HEK293 (cell line): ENCODE results near the gene GABBR2.

Experiments used
- CTCF ChIA-PET: fragments of 350-600 bp; formaldehyde crosslinking; extraction: SDS; loops from one replicate; lab custom pipeline; 2021; ENCODE audit warnings: antibody characterized with exemption; lab: Yijun Ruan, JAX
- POLR2A ChIA-PET: fragments of 300-600 bp; formaldehyde crosslinking; extraction: SDS; loops from one replicate; lab custom pipeline; 2020; ENCODE audit warnings: antibody characterized with exemption, inconsistent platforms; lab: Yijun Ruan, JAX
- H3K27ac ChIP-seq: fragments of 200-500 bp; sonication (Bioruptor generic); 2 replicates; pipeline ENCODE4 v1.5.1; 2014; ENCODE audit warnings: low read depth, low read length, control low read depth, inconsistent platforms; ENCODE audit errors: extremely low read depth
- H3K36me3 ChIP-seq, 2 experiments: fragments of 200-500 bp in 1 of 2; sonication (Bioruptor generic) in 1 of 2; 1 replicate in 1 of 2; 2 replicates in 1 of 2; pipeline ENCODE4 v1.5.1; 2014 to 2017; ENCODE audit warnings: inconsistent platforms in 2 of 2, low read length in 2 of 2; ENCODE audit not compliant: control insufficient read depth in 2 of 2, insufficient read depth in 1 of 2
- H3K4me1 ChIP-seq: fragments of 200-500 bp; sonication (Bioruptor generic); 2 replicates; pipeline ENCODE4 v1.5.1; 2014; ENCODE audit warnings: mild to moderate bottlenecking, low read length, inconsistent platforms; ENCODE audit not compliant: control insufficient read depth, insufficient read depth
- H3K4me3 ChIP-seq: 2 replicates; pipeline ENCODE4 v1.5.1; 2011; ENCODE audit warnings: low read depth, mild to moderate bottlenecking, control low read depth, low read length, moderate library complexity
- H3K9me3 ChIP-seq: fragments of 200-500 bp; sonication (Bioruptor generic); 2 replicates; pipeline ENCODE4 v1.5.1; 2014; ENCODE audit warnings: low read depth, low read length, inconsistent platforms; ENCODE audit not compliant: control insufficient read depth, insufficient read depth
- EGR2 ChIP-seq: fragments of 450-650 bp; formaldehyde crosslinking; IDR thresholded peaks from 2 replicates; pipeline ENCODE4 v1.5.1; 2016; ENCODE audit warnings: low read depth, missing biosample characterization, missing genetic modification characterization
- REPIN1 ChIP-seq: fragments of 450-650 bp; formaldehyde crosslinking; IDR thresholded peaks from 2 replicates; pipeline ENCODE4 v1.5.1; 2017; ENCODE audit warnings: missing biosample characterization, missing genetic modification characterization, low read depth
- TRIM28 ChIP-seq: IDR thresholded peaks from 2 replicates; pipeline ENCODE4 v1.6.1; 2011; ENCODE audit warnings: low read length, control low read depth, borderline replicate concordance
- ZBTB10 ChIP-seq: fragments of 450-650 bp; formaldehyde crosslinking; IDR thresholded peaks from 2 replicates; pipeline ENCODE4 v1.5.1; 2016; ENCODE audit warnings: missing biosample characterization, missing genetic modification characterization
- ZBTB7A ChIP-seq: fragments of 450-650 bp; formaldehyde crosslinking; IDR thresholded peaks from 2 replicates; pipeline ENCODE4 v1.5.1; 2016; ENCODE audit warnings: low read depth, missing biosample characterization, missing genetic modification characterization
- ZFHX2 ChIP-seq: fragments of 450-650 bp; formaldehyde crosslinking; conservative IDR thresholded peaks from 2 replicates; pipeline ENCODE4 v1.5.1; 2016; ENCODE audit warnings: missing biosample characterization, missing genetic modification characterization
- ZFP37 ChIP-seq: fragments of 450-650 bp; formaldehyde crosslinking; IDR thresholded peaks from 2 replicates; pipeline ENCODE4 v1.5.1; 2016; ENCODE audit warnings: missing biosample characterization, missing genetic modification characterization
- ZNF146 ChIP-seq: fragments of 450-650 bp; formaldehyde crosslinking; IDR thresholded peaks from 2 replicates; pipeline ENCODE4 v1.5.1; 2016; ENCODE audit warnings: missing biosample characterization, missing genetic modification characterization
- ZNF18 ChIP-seq: fragments of 450-650 bp; formaldehyde crosslinking; IDR thresholded peaks from 2 replicates; pipeline ENCODE4 v1.5.1; 2016; ENCODE audit warnings: missing biosample characterization, missing genetic modification characterization
- ZNF362 ChIP-seq: fragments of 450-650 bp; formaldehyde crosslinking; IDR thresholded peaks from 2 replicates; pipeline ENCODE4 v1.5.1; 2016; ENCODE audit warnings: missing biosample characterization, missing genetic modification characterization
- ZNF423 ChIP-seq: fragments of 450-650 bp; formaldehyde crosslinking; IDR thresholded peaks from 2 replicates; pipeline ENCODE4 v1.5.1; 2016; ENCODE audit warnings: missing biosample characterization, missing genetic modification characterization
- ZNF521 ChIP-seq: fragments of 450-650 bp; formaldehyde crosslinking; IDR thresholded peaks from 2 replicates; pipeline ENCODE4 v1.5.1; 2017; ENCODE audit warnings: missing biosample characterization, mild to moderate bottlenecking, missing genetic modification characterization
- ZNF610 ChIP-seq: fragments of 450-650 bp; formaldehyde crosslinking; IDR thresholded peaks from 2 replicates; pipeline ENCODE4 v1.5.1; 2016; ENCODE audit warnings: missing biosample characterization, missing genetic modification characterization, borderline replicate concordance

Gene GABBR2

GRCh38 chr9:98333703-98334582 is 374.8 kb downstream of the GABBR2 start (continued):
- TF ChIP-seq ZNF18 (tag by site-specific recombination) = no peak
- TF ChIP-seq ZNF146 (tag by site-specific recombination) = no peak

- POLR2A ChIA-PET = no interaction called here
- Histone ChIP-seq H3K36me3 (no peaks in the 10 kb centered on the region), H3K4me1 (no peaks in the 10 kb centered on the region)
Observed at GRCh38 chr9:98332405-98332831, 376.3 kb downstream of the GABBR2 start.

GRCh38 chr9:98331536-98332259 is 377.0 kb downstream of the GABBR2 start:
- H3K9me3 ChIP-seq = no peaks in the 10 kb centered on the region
- H3K4me3 ChIP-seq = no peak overlapping the region
- TF ChIP-seq ZFHX2 (tag by site-specific recombination) = peak; percentile 25; the same call in 1 of the 2 replicates
- no peak for TF ChIP-seq ZFP37 (tag by site-specific recombination)
- 0 out of 2 replicates have a peak, but pooled peaks have one; percentile 26 for TF ChIP-seq EGR2 (tag by site-specific recombination)
- CTCF ChIA-PET = interaction anchor here (1.7 kb wide), 1 partner anchor 16 kb away, joined by 6 read pairs; no protein-coding TSS in a partner anchor
- H3K4me1 ChIP-seq = no peaks in the 10 kb centered on the region
- POLR2A ChIA-PET = no interaction called here
- H3K27ac ChIP-seq = no peak overlapping the region
- no peaks in the 10 kb centered on the region for H3K36me3 ChIP-seq

More at GRCh38 chr9:98332405-98332831, 376.3 kb downstream of the GABBR2 start:
- Histone ChIP-seq H3K27ac (no peak overlapping the region), H3K9me3 (no peaks in the 10 kb centered on the region), H3K4me3 (no peak overlapping the region)
- no peak for TF ChIP-seq ZNF362 (tag by site-specific recombination)
- CTCF ChIA-PET = no interaction called here

GRCh38 chr9:98330831-98331230 is 377.9 kb downstream of the GABBR2 start:
- Histone ChIP-seq H3K27ac (no peak overlapping the region), H3K9me3 (no peaks in the 10 kb centered on the region), H3K4me3 (no peak overlapping the region), H3K4me1 (no peaks in the 10 kb centered on the region), H3K36me3 (no peaks in the 10 kb centered on the region)
- POLR2A ChIA-PET = no interaction called here
- CTCF ChIA-PET = interaction anchor here (0.9 to 1.7 kb wide), 2 partner anchors 15 to 50 kb away, joined by 3 to 6 read pairs; no protein-coding TSS in a partner anchor
- TF ChIP-seq TRIM28 = no peak
- TF ChIP-seq ZBTB10 = no peak
- no peak for TF ChIP-seq REPIN1 (tag by site-specific recombination)
- TF ChIP-seq ZNF521 = no peak
- no peak for TF ChIP-seq ZNF423
- TF ChIP-seq ZBTB7A (tag by site-specific recombination) = no peak
- TF ChIP-seq ZNF610 (tag by site-specific recombination) = no peak
